Retinal pigment epithelial cell (primary cell): Measurements from ENCODE around the gene KAZALD1.
"Not testable (repeated sequence)": the region's sequence is repeated elsewhere in the genome, so short reads cannot be mapped to it uniquely, and the experiment has no call there.

ENCODE experiments used
- DNase-seq: peaks from one replicate; pipeline ENCODE4 v3.0.0-alpha.2; 2010; ENCODE audit warnings: low read depth
- H3K4me3 ChIP-seq: 2 replicates; pipeline ENCODE4 v1.5.1; 2011; ENCODE audit warnings: mild to moderate bottlenecking, low read length, control low read depth, moderate library complexity
- CTCF ChIP-seq: conservative IDR thresholded peaks from 2 replicates; pipeline ENCODE4 v1.5.1; 2011; ENCODE audit warnings: low read depth, low read length, control low read depth, inconsistent platforms

The KAZALD1 gene

GRCh38 chr10:101031128-101031795 is 30.5 kb upstream of the KAZALD1 start, which contains the start of the genes PDZD7 and SFXN3:
TSS of gene PDZD7 (minus strand) at chr10:101031129. CDS start at chr10:101030219, 910 bp downstream.
TSS of gene SFXN3 (plus strand) at chr10:101031234. CDS start at chr10:101034695, 3,461 bp downstream.
- peak within 1 kb of the TSS; percentile 84 for H3K4me3 ChIP-seq
- peak; percentile 74 for DNase-seq

GRCh38 chr10:101031796-101032636 is 29.8 kb upstream of the KAZALD1 start:
- no peak for DNase-seq
- TF ChIP-seq CTCF, result no peak
- H3K4me3 ChIP-seq, result peak overlapping the region; percentile 84

More at GRCh38 chr10:101031128-101031795, 30.5 kb upstream of the KAZALD1 start, which contains the start of the genes PDZD7 and SFXN3:
- TF ChIP-seq CTCF, result no peak

GRCh38 chr10:101032637-101033224 is 29.1 kb upstream of the KAZALD1 start:
- TF ChIP-seq CTCF, result no peak
- peak overlapping the region; percentile 84 for H3K4me3 ChIP-seq

GRCh38 chr10:101033276-101033675 is 28.5 kb upstream of the KAZALD1 start:
- peak overlapping the region; percentile 84 for H3K4me3 ChIP-seq
- TF ChIP-seq CTCF, result no peak
- no peak for DNase-seq

More at GRCh38 chr10:101032637-101033224, 29.1 kb upstream of the KAZALD1 start:
- DNase-seq, result no peak

GRCh38 chr10:101034404-101034803 is 27.4 kb upstream of the KAZALD1 start:
- not testable (repeated sequence) for DNase-seq, H3K4me3 ChIP-seq

- no peak for TF ChIP-seq CTCF
- DNase-seq, result no peak
- no peak overlapping the region for H3K4me3 ChIP-seq
Observed at GRCh38 chr10:101035314-101035713, 26.5 kb upstream of the KAZALD1 start.

GRCh38 chr10:101035916-101036702 is 25.7 kb upstream of the KAZALD1 start:
- no peak for DNase-seq
- no peak overlapping the region for H3K4me3 ChIP-seq
- TF ChIP-seq CTCF, result no peak
